ENCODE measurements around the gene PELI1.

The PELI1 gene

GRCh38 chr2:64093341-64093740 lies 50.9 kb downstream of the PELI1 start:
- no peak for DNase-seq (ENCODE audit: low read depth)
- H3K4me3 ChIP-seq (ENCODE audit: low read depth, low read length), result no peak overlapping the region
- TF ChIP-seq POLR2A (IDR thresholded peaks at IDR 0.05; ENCODE audit: extremely low read depth, insufficient read length), result no peak
- TF ChIP-seq MAX (IDR thresholded peaks at IDR 0.05; ENCODE audit: low read depth, low read length), result no peak
- TF ChIP-seq CTCF (IDR thresholded peaks at IDR 0.05; ENCODE audit: low read depth, low read length), result no peak
- no peak for TF ChIP-seq MYC (IDR thresholded peaks at IDR 0.05; ENCODE audit: low read depth, low read length)

- TF ChIP-seq MAX (IDR thresholded peaks at IDR 0.05; ENCODE audit: low read depth, low read length), result no peak
- TF ChIP-seq MYC (IDR thresholded peaks at IDR 0.05; ENCODE audit: low read depth, low read length), result no peak
- TF ChIP-seq POLR2A (IDR thresholded peaks at IDR 0.05; ENCODE audit: extremely low read depth, insufficient read length), result no peak
- TF ChIP-seq CTCF (IDR thresholded peaks at IDR 0.05; ENCODE audit: low read depth, low read length), result no peak
- no peak for DNase-seq (ENCODE audit: low read depth)
These were observed 51.7 kb downstream of the PELI1 start for GRCh38 chr2:64092502-64092901.

GRCh38 chr2:64090264-64090663 lies 54.0 kb downstream of the PELI1 start:
- no peak for DNase-seq (ENCODE audit: low read depth)
- no peak overlapping the region for H3K4me3 ChIP-seq (ENCODE audit: low read depth, low read length)
- TF ChIP-seq POLR2A (IDR thresholded peaks at IDR 0.05; ENCODE audit: extremely low read depth, insufficient read length), result no peak
- TF ChIP-seq CTCF (IDR thresholded peaks at IDR 0.05; ENCODE audit: low read depth, low read length), result no peak
- TF ChIP-seq MYC (IDR thresholded peaks at IDR 0.05; ENCODE audit: low read depth, low read length), result no peak
- TF ChIP-seq MAX (IDR thresholded peaks at IDR 0.05; ENCODE audit: low read depth, low read length), result no peak

More at GRCh38 chr2:64092502-64092901, 51.7 kb downstream of the PELI1 start:
- no peak overlapping the region for H3K4me3 ChIP-seq (ENCODE audit: low read depth, low read length)

GRCh38 chr2:64086347-64087082 lies 57.7 kb downstream of the PELI1 start:
- TF ChIP-seq CTCF (IDR thresholded peaks at IDR 0.05; ENCODE audit: low read depth, low read length) (no peak), MYC (IDR thresholded peaks at IDR 0.05; ENCODE audit: low read depth, low read length) (no peak), POLR2A (IDR thresholded peaks at IDR 0.05; ENCODE audit: extremely low read depth, insufficient read length) (no peak), MAX (IDR thresholded peaks at IDR 0.05; ENCODE audit: low read depth, low read length) (no peak)
- DNase-seq (ENCODE audit: low read depth), result no peak
- H3K4me3 ChIP-seq (ENCODE audit: low read depth, low read length), result no peak overlapping the region

- DNase-seq (ENCODE audit: low read depth), result no peak
- H3K4me3 ChIP-seq (ENCODE audit: low read depth, low read length), result no peak overlapping the region
- TF ChIP-seq CTCF (IDR thresholded peaks at IDR 0.05; ENCODE audit: low read depth, low read length) (no peak), MYC (IDR thresholded peaks at IDR 0.05; ENCODE audit: low read depth, low read length) (no peak), POLR2A (IDR thresholded peaks at IDR 0.05; ENCODE audit: extremely low read depth, insufficient read length) (no peak), MAX (IDR thresholded peaks at IDR 0.05; ENCODE audit: low read depth, low read length) (no peak)
These were observed 58.3 kb downstream of the PELI1 start for GRCh38 chr2:64085936-64086335.

Data from NB4 (cell line).